Thyroid gland (tissue), 4 donors: ENCODE results near the gene CDHR3. TPM values are rescaled to one million over a fixed set of nuclear protein-coding genes. Genes with fewer than 3 reads are reported as not detected.

Experiments
- DNase-seq, 2 donors: peaks; one replicate each; pipeline ENCODE4 v3.0.0-alpha.2; 2019
- H3K27ac ChIP-seq, 3 donors: fragments of 200-600 bp; sonication (generic); 1 replicate in 2 of 3; 2 replicates in 1 of 3; pipeline ENCODE4 v1.5.1; 2016 to 2019; ENCODE audit warnings: mild to moderate bottlenecking in 1 of 3, moderate library complexity in 1 of 3
- H3K27me3 ChIP-seq: fragments of 200-600 bp; sonication (generic); one replicate; pipeline ENCODE4 v1.5.1; 2019
- H3K36me3 ChIP-seq, 2 donors: fragments of 200-600 bp; sonication (generic); one replicate each; pipeline ENCODE4 v1.5.1; 2016 to 2019
- H3K4me1 ChIP-seq, 2 donors: fragments of 200-600 bp; sonication (generic); one replicate each; pipeline ENCODE4 v1.5.1; 2017 to 2019
- H3K4me3 ChIP-seq, 3 donors: fragments of 200-600 bp; sonication (generic); replicated peaks in 1 of 3; 1 replicate in 2 of 3; 2 replicates in 1 of 3; pipeline ENCODE4 v1.5.1; 2016; ENCODE audit warnings: mild to moderate bottlenecking in 1 of 3
- H3K9me3 ChIP-seq: fragments of 200-600 bp; sonication (generic); one replicate; pipeline ENCODE4 v1.5.1; 2017
- POLR2A ChIP-seq, 2 donors: fragments of 450-650 bp; IDR thresholded peaks; one replicate each; pipeline ENCODE4 v1.6.1; 2017; ENCODE audit warnings: antibody characterized with exemption in 2 of 2, mild to moderate bottlenecking in 2 of 2, moderate library complexity in 1 of 2
- whole genome bisulfite sequencing, 2 donors: methylation state at CpG; one replicate each; pipeline ENCODE4 v1.1.5; 2017; 5-methylcytosine and 5-hydroxymethylcytosine counted together
- intact Hi-C: fragments of 100-400 bp; cut with DNase I; formaldehyde crosslinking; loops from one replicate; pipeline ENCODE4 v1.15.1; 2023
- total RNA-seq, 4 donors: library from RNA; depleted of rRNA; stranded (reverse); fragments of >200 nt; gene quantifications; one replicate each; pipeline ENCODE4 v1.2.3, GENCODE V29; 2016
- TF ChIP-seq, protein P1 (sequence below), 6 experiments: fragments of 200-600 bp in 3 of 6; fragments of 450-650 bp in 3 of 6; sonication (generic) in 3 of 6; IDR thresholded peaks; one replicate each; pipeline ENCODE4 v1.5.1; 2016 to 2019; ENCODE audit warnings: antibody characterized with exemption in 6 of 6, mild to moderate bottlenecking in 2 of 6, inconsistent platforms in 1 of 6, moderate library complexity in 1 of 6

Gene CDHR3
- total RNA-seq, 4 donors from 2014 or later = 5.8 to 8.6 (median 7.3) TPM

DNA sequence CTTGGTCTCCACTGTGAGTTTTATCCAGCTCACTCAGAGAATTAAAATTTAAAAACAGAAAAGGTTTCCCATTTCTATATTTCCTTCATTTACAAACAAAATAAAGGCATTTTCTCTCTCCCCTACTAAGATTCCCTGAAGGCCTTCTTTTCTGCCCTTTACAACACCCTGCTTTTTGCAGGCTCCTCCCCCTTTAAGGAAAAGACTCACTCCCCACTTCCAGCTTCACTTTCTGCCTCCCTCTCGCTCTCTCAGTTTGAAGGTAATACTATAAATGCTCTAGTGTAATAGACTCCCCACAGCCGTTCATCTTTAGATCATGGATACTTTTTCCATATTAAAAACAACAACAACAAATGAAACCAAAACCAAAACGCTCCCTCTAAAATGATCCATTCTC lies 53.3 kb downstream of the CDHR3 start:
- 73 to 80% methylated on average over 3 of the region's 3 CpGs for WGBS, 2 donors
- Histone ChIP-seq H3K4me3 (no peak overlapping the region), H3K4me1 (peaks cover 0 to 7% of the 10 kb centered on the region in 2 donors), H3K36me3 (no peaks in the 10 kb centered on the region), H3K27ac (no peak overlapping the region), H3K27me3 (no peaks in the 10 kb centered on the region), H3K9me3 (no peaks in the 10 kb centered on the region)
- no peak for DNase-seq
- TF ChIP-seq, protein P1, sequence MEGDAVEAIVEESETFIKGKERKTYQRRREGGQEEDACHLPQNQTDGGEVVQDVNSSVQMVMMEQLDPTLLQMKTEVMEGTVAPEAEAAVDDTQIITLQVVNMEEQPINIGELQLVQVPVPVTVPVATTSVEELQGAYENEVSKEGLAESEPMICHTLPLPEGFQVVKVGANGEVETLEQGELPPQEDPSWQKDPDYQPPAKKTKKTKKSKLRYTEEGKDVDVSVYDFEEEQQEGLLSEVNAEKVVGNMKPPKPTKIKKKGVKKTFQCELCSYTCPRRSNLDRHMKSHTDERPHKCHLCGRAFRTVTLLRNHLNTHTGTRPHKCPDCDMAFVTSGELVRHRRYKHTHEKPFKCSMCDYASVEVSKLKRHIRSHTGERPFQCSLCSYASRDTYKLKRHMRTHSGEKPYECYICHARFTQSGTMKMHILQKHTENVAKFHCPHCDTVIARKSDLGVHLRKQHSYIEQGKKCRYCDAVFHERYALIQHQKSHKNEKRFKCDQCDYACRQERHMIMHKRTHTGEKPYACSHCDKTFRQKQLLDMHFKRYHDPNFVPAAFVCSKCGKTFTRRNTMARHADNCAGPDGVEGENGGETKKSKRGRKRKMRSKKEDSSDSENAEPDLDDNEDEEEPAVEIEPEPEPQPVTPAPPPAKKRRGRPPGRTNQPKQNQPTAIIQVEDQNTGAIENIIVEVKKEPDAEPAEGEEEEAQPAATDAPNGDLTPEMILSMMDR (IDR thresholded peaks at IDR 0.05) = no peak
- TF ChIP-seq POLR2A (IDR thresholded peaks at IDR 0.05) = no peak
- intact Hi-C loops = loop anchor here (10.0 kb wide), 1 partner anchor 362 kb away; no protein-coding TSS in a partner anchor

DNA sequence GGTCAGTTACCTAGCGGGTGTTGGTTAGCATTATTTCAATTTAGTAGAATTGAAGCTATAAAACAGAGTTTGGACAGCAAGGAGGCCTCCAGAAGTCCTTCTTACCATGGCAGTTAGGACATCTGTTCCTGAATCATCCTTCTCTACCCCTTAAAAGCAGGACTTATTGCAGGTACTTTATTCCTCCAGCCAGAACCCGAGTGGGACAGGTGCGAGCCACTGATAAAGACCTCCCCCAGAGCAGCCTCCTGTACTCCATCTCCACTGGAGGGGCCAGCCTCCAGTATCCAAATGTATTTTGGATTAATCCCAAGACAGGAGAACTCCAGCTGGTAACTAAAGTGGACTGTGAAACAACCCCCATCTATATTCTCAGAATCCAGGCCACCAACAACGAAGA lies 54.6 kb downstream of the CDHR3 start:
- TF ChIP-seq POLR2A (IDR thresholded peaks at IDR 0.05) = no peak
- TF ChIP-seq, protein P1 (IDR thresholded peaks at IDR 0.05) = no peak
- H3K27me3 ChIP-seq = no peaks in the 10 kb centered on the region
- intact Hi-C loops = loop anchor here (10.0 kb wide), 1 partner anchor 363 kb away; no protein-coding TSS in a partner anchor
- no peak for DNase-seq
- H3K4me1 ChIP-seq = peaks cover 0 to 7% of the 10 kb centered on the region in 2 donors
- H3K9me3 ChIP-seq = no peaks in the 10 kb centered on the region
- H3K36me3 ChIP-seq = no peaks in the 10 kb centered on the region
- H3K27ac ChIP-seq = no peak overlapping the region
- WGBS, 2 donors = 95 to 99% methylated on average over 4 of the region's 4 CpGs
- H3K4me3 ChIP-seq = no peak overlapping the region

DNA sequence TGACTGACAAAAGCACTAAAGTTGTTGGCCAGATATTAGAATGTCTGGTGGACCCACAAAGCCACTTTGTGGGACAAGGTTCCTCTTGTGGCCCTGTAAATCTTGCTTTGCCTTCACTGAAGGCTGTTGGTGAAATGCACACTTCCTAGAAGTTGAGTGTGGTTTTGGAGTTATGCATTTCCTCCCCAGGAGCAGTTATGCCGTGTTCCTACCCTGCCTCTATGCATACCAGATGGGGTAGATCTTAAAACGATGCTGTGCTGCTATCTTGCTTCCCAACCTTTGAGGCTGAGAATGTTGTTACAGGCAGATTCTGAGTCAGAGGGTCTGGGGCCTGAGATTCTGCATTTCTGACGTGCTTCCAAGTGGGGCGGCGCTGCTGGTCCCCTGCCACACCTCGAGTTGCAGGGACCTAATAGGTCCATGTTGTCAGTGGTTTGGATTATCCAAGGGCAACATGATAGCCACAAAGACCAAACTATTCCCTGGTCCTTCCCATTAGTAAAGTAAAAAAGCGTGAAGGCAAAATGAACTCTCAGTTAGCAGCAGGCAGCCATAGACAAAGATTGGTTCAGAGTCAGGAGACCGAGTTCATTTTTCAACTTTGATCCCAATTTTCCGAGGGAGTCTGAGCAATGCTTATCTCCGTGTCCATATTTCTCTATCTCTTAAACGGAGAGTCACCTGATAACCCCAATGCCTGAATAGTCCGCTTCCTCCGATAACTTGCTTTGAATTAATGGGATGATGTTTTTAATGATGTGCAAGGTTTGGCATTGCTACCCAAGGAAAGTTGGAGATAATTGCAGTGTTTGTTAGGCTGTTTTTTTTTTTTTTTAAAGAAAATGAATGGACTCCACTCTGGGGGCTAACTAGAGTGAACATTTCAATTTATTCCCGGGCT lies 55.8 kb downstream of the CDHR3 start:
- Histone ChIP-seq H3K27ac (no peak overlapping the region), H3K27me3 (no peaks in the 10 kb centered on the region), H3K4me3 (no peak overlapping the region), H3K9me3 (no peaks in the 10 kb centered on the region), H3K36me3 (no peaks in the 10 kb centered on the region), H3K4me1 (peaks cover 0 to 7% of the 10 kb centered on the region in 2 donors)
- intact Hi-C loops = loop anchor here (10.0 kb wide), 1 partner anchor 364 kb away; no protein-coding TSS in a partner anchor
- TF ChIP-seq POLR2A (IDR thresholded peaks at IDR 0.05) = no peak
- TF ChIP-seq, protein P1 (IDR thresholded peaks at IDR 0.05) = no peak
- no peak for DNase-seq
- 91 to 93% methylated on average over 14 of the region's 14 CpGs for WGBS, 2 donors

DNA sequence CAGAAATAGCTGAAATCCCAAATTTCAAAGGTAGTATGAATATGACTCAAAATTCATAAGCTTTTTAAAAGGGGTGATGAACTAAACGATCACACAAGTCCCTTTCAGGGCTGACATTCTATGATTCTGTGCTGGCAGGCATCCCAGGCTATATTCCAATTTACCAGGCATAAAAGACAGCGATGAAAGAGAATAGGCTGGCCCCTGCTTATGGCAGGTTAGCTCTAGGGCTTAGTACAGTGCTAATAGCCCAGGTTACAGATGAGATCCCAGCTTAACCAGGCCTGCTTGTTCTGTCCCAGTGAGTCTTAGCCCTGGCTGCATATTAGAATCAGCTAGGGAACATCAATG lies 56.4 kb downstream of the CDHR3 start:
- TF ChIP-seq, protein P1 (IDR thresholded peaks at IDR 0.05) = no peak
- TF ChIP-seq POLR2A (IDR thresholded peaks at IDR 0.05) = no peak
- no peaks in the 10 kb centered on the region for H3K36me3 ChIP-seq
- H3K27ac ChIP-seq = no peak overlapping the region
- intact Hi-C loops = loop anchor here (10.0 kb wide), 1 partner anchor 365 kb away; no protein-coding TSS in a partner anchor
- no peaks in the 10 kb centered on the region for H3K9me3 ChIP-seq
- H3K4me1 ChIP-seq = peaks cover 0 to 7% of the 10 kb centered on the region in 2 donors
- no peak overlapping the region for H3K4me3 ChIP-seq
- no peaks in the 10 kb centered on the region for H3K27me3 ChIP-seq
- 91 to 93% methylated on average over 2 of the region's 2 CpGs for WGBS, 2 donors
- no peak for DNase-seq
